ENCODE measurements around the gene KLF3.

Gene KLF3

GRCh38 chr4:38656111-38656510 is 7.9 kb upstream of the KLF3 start:
- DNase-seq, result no peak

- no peak for DNase-seq
Measured at GRCh38 chr4:38659346-38659745, 4.7 kb upstream of the KLF3 start.

GRCh38 chr4:38660838-38661237 is 3.2 kb upstream of the KLF3 start:
- DNase-seq, result no peak

- DNase-seq, result no peak
Measured at GRCh38 chr4:38661371-38661770, 2.6 kb upstream of the KLF3 start.

- no peak for DNase-seq
Measured at GRCh38 chr4:38662522-38663089, 1.4 kb upstream of the KLF3 start.

GRCh38 chr4:38663090-38663800 is 754 bp upstream of the KLF3 start:
- peak; percentile 59 for DNase-seq

GRCh38 chr4:38664706-38665401 is 855 bp downstream of the KLF3 start:
- DNase-seq, result peak; percentile 54

GRCh38 chr4:38665551-38666411 is 1.8 kb downstream of the KLF3 start:
- no peak for DNase-seq

GRCh38 chr4:38666766-38667084 is 2.7 kb downstream of the KLF3 start:
- DNase-seq, result no peak

- DNase-seq, result peak; percentile 28
Measured at GRCh38 chr4:38667085-38667893, 3.3 kb downstream of the KLF3 start.

GRCh38 chr4:38668203-38668971 is 4.4 kb downstream of the KLF3 start:
- DNase-seq, result no peak

GRCh38 chr4:38669208-38669607 is 5.2 kb downstream of the KLF3 start:
- no peak for DNase-seq

GRCh38 chr4:38670109-38670901 is 6.3 kb downstream of the KLF3 start:
- DNase-seq, result no peak

GRCh38 chr4:38670939-38671591 is 7.1 kb downstream of the KLF3 start:
- DNase-seq, result no peak

- DNase-seq, result no peak
Measured at GRCh38 chr4:38671592-38671940, 7.6 kb downstream of the KLF3 start.

GRCh38 chr4:38672074-38672396 is 8.0 kb downstream of the KLF3 start:
- no peak for DNase-seq

- DNase-seq, result peak; percentile 80
Measured at GRCh38 chr4:38672397-38673129, 8.6 kb downstream of the KLF3 start.

- no peak for DNase-seq
Measured at GRCh38 chr4:38673130-38673978, 9.4 kb downstream of the KLF3 start.
